GM12878 (cell line): Measurements from ENCODE around the gene UNC93B1. TPM values are rescaled to one million over a fixed set of nuclear protein-coding genes. Genes with fewer than 3 reads are reported as not detected.
A peak's percentile ranks its signal among the peaks of the same experiment; 100 is the strongest.

Experiments
- ATAC-seq: fragments of 200-7000 bp; cut with Tn5 transposase; 3 replicates; pipeline ENCODE4 v1.9.1; 2020; ENCODE audit warnings: mild to moderate bottlenecking, moderate library complexity
- BruUV-seq: library from RNA; stranded (reverse); fragments of 400-500 nt; replicated peaks from 2 replicates; lab custom pipeline; 2021; lab: Mats Ljungman, UMichigan
- CTCF ChIA-PET: fragments of 300-600 bp; sonication (Branson Sonifier 250); formaldehyde crosslinking; extraction: SDS; loops from one replicate; lab custom pipeline; 2021; ENCODE audit warnings: inconsistent platforms; lab: Yijun Ruan, JAX
- POLR2A ChIA-PET: fragments of 350-600 bp; formaldehyde crosslinking; extraction: SDS; loops from one replicate; lab custom pipeline; 2021; ENCODE audit warnings: inconsistent platforms; lab: Charles Lee
- RAD21 ChIA-PET: fragments of 300-600 bp; sonication (Branson Sonifier 250); formaldehyde crosslinking; loops from one replicate; lab custom pipeline; 2023; ENCODE audit warnings: antibody characterized with exemption; ENCODE audit not compliant: unreplicated experiment; lab: Charles Lee
- SMC1A ChIA-PET: fragments of 300-600 bp; sonication (Branson Sonifier 250); formaldehyde crosslinking; loops from one replicate; lab custom pipeline; 2023; ENCODE audit not compliant: unreplicated experiment, uncharacterized antibody; lab: Charles Lee
- DNase-seq: peaks from one replicate; pipeline ENCODE4 v3.0.0-alpha.2; 2011; ENCODE audit warnings: low read depth, low spot score
- FAIRE-seq: peaks from 3 replicates; lab custom pipeline; 2011; peaks lifted over from hg19 to GRCh38; lab: Jason Lieb, UNC
- H2AFZ ChIP-seq: 2 replicates; pipeline ENCODE4 v1.6.0; 2011; ENCODE audit warnings: low read depth, low read length, control low read depth; ENCODE audit not compliant: control insufficient read depth
- H3K27ac ChIP-seq: 2 replicates; pipeline ENCODE4 v1.5.1; 2011; ENCODE audit warnings: control low read depth; ENCODE audit not compliant: control insufficient read depth, insufficient read depth
- H3K27me3 ChIP-seq, 2 experiments: replicated peaks in 1 of 2; 2 replicates each; pipeline versions ENCODE4 v1.6.0 to v1.6.1; 2011; ENCODE audit warnings: low read length in 1 of 2; ENCODE audit not compliant: control insufficient read depth in 2 of 2, insufficient read depth in 2 of 2
- H3K36me3 ChIP-seq, 2 experiments: 2 replicates each; pipeline ENCODE4 v1.5.1; 2011; ENCODE audit warnings: low read length in 1 of 2; ENCODE audit not compliant: control insufficient read depth in 2 of 2, insufficient read depth in 2 of 2
- H3K4me1 ChIP-seq: 2 replicates; pipeline ENCODE4 v1.6.1; 2011; ENCODE audit warnings: mild to moderate bottlenecking, low read length, moderate library complexity, mixed read lengths; ENCODE audit not compliant: control insufficient read depth, insufficient read depth
- H3K4me2 ChIP-seq: 2 replicates; pipeline ENCODE4 v1.6.0; 2011; ENCODE audit warnings: control low read depth; ENCODE audit not compliant: control insufficient read depth, insufficient read depth
- H3K4me3 ChIP-seq: fragments of 200-600 bp; sonication (generic); 2 replicates; pipeline ENCODE4 v1.5.1; 2016
- H3K79me2 ChIP-seq: 2 replicates; pipeline ENCODE4 v1.6.0; 2011; ENCODE audit warnings: low read length; ENCODE audit not compliant: control insufficient read depth, insufficient read depth
- H3K9ac ChIP-seq: 2 replicates; pipeline ENCODE4 v1.8.0; 2011; ENCODE audit warnings: low read length, control low read depth, mixed read lengths; ENCODE audit not compliant: control insufficient read depth, insufficient read depth
- H3K9me3 ChIP-seq: replicated peaks from 3 replicates; pipeline ENCODE4 v1.5.1; 2011; ENCODE audit warnings: mild to moderate bottlenecking, low read length; ENCODE audit not compliant: control insufficient read depth, insufficient read depth
- H4K20me1 ChIP-seq: 2 replicates; pipeline ENCODE4 v1.6.0; 2011; ENCODE audit not compliant: control insufficient read depth, insufficient read depth
- BHLHE40 ChIP-seq, 2 experiments: fragments of 450-650 bp in 1 of 2; IDR thresholded peaks; 2 replicates each; pipeline ENCODE4 v1.6.1; 2011 to 2017; ENCODE audit warnings: low read depth in 2 of 2, borderline replicate concordance in 1 of 2, improper control_type of control experiment in 1 of 2, low read length in 1 of 2, mild to moderate bottlenecking in 1 of 2
- CBFB ChIP-seq: IDR thresholded peaks from 2 replicates; pipeline ENCODE4 v1.6.1; 2016; ENCODE audit warnings: antibody characterized with exemption, low read depth
- CREB1 ChIP-seq: IDR thresholded peaks from 2 replicates; pipeline ENCODE4 v1.6.1; 2012; ENCODE audit warnings: low read depth, mild to moderate bottlenecking, inconsistent platforms
- MEF2B ChIP-seq: fragments of 450-650 bp; IDR thresholded peaks from 2 replicates; pipeline ENCODE4 v1.6.1; 2018; ENCODE audit warnings: mild to moderate bottlenecking, moderate library complexity; ENCODE audit not compliant: partially characterized antibody, poor library complexity, severe bottlenecking
- NFXL1 ChIP-seq: fragments of 450-650 bp; IDR thresholded peaks from 2 replicates; pipeline ENCODE4 v1.6.1; 2017; ENCODE audit warnings: antibody characterized with exemption, mild to moderate bottlenecking, borderline replicate concordance
- STAT1 ChIP-seq: fragments of 450-650 bp; conservative IDR thresholded peaks from 2 replicates; pipeline ENCODE4 v1.6.1; 2014; ENCODE audit warnings: antibody characterized with exemption, mild to moderate bottlenecking
- TARDBP ChIP-seq: IDR thresholded peaks from 2 replicates; pipeline ENCODE4 v1.6.1; 2016; ENCODE audit warnings: borderline replicate concordance
- TCF3 ChIP-seq: IDR thresholded peaks from 2 replicates; pipeline ENCODE4 v1.6.1; 2012; ENCODE audit warnings: low read depth, mild to moderate bottlenecking, low read length, borderline replicate concordance; ENCODE audit not compliant: insufficient read depth
- WGBS: methylation state at CpG from one replicate; pipeline ENCODE4 v1.1.6; 2016; ENCODE audit warnings: low lambda C conversion rate; ENCODE audit not compliant: insufficient replicate concordance, insufficient coverage; ENCODE audit errors: missing lambda C conversion rate; 5-methylcytosine and 5-hydroxymethylcytosine counted together
- in situ Hi-C: fragments of 300-500 bp; cut with MboI; formaldehyde crosslinking; loops from 9 replicates; pipeline ENCODE4 v1.14.3; 2018; ENCODE audit warnings: mixed read lengths
- intact Hi-C: fragments of 100-400 bp; cut with micrococcal nuclease; formaldehyde crosslinking; loops from one replicate; pipeline ENCODE4 v1.14.2; 2022; ENCODE audit not compliant: unreplicated experiment
- polyA plus RNA-seq, 11 experiments: library from polyadenylated mRNA; depleted of rRNA in 4 of 11; unstranded in 6 of 11; stranded (reverse) in 5 of 11; fragments of >200 nt; fragmentation: Nextera tagmentation in 4 of 11; fragmentation: Illumina TruSeq in 1 of 11; extraction: Ambion mirVana in 4 of 11; extraction: Trizol in 1 of 11; gene quantifications; 1 replicate in 1 of 11; 2 replicates in 10 of 11; pipeline versions ENCODE4 v1.2.1 to v1.2.3, GENCODE V29; 2011 to 2016; ENCODE audit warnings: inconsistent platforms in 2 of 11, missing spikeins in 2 of 11, low read depth in 1 of 11
- total RNA-seq, 4 experiments: library from RNA; depleted of rRNA in 3 of 4; stranded (reverse); fragments of >200 nt in 3 of 4; fragmentation: Illumina TruSeq in 1 of 4; extraction: Trizol in 1 of 4; gene quantifications; 2 replicates each; pipeline versions ENCODE4 v1.2.1 to v1.2.3, GENCODE V29; 2013 to 2021
- TF ChIP-seq, protein P1 (sequence below): IDR thresholded peaks from 2 replicates; pipeline ENCODE4 v1.6.1; 2011; ENCODE audit warnings: borderline replicate concordance, low read depth, mild to moderate bottlenecking, moderate library complexity, mixed read lengths, low read length; ENCODE audit not compliant: insufficient read depth; ENCODE audit errors: extremely low read length
- TF ChIP-seq, protein P2 (sequence below): fragments of 450-650 bp; IDR thresholded peaks from 2 replicates; pipeline ENCODE4 v1.6.1; 2014; ENCODE audit warnings: mild to moderate bottlenecking

UNC93B1 gene
- total and polyA plus RNA-seq, 10 of the 15 experiments (the other 5 are each of a cell fraction or from before 2014, with no cell fraction given): 1.3 to 79.7 (median 36.3) TPM

DNA sequence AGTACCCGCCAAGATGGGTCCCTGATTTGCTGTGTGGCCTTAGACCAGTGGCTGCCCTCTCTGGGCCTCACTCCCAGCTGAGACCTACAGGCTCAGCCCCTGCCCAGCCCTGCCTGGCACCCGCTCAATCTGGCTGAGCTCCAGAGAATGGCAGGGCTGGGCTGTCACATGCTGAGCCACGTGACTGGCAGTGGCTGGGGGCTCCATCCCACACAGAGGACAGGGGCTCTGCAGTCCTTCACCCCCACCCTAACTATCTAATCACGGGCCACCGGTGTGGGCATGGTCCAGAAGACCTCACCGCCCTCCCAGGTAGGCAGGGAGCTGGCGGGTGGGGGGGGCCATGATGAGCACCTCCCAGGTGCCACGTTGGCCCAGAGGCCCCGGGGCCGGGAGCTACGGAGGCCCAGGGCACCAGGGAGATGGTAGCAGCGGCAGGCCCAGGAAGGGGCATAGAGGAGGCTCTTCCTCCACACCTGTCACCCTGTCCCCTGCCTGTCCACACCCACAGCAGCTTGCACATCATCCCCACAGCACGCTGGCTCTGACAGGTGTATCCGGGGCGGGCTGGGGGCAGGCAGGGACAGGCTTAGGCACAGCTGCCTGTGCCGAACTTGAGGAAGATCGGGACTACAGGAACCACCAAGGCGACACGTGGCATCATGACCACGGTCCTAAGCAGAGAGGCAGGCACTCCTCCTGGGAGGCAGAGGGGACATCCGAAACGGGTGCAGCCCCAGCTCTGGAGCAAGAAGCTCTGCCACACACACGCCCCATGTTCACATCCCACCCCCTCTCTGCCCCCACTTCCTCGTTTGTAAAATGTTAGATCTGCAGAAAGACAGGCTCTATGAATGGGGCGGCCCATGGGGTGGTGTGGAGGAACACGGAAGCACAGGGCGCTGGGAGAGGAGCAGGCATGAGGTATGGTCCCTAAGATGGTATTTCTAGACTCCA is 4.8 kb upstream of the UNC93B1 start:
- no peaks in the 10 kb centered on the region for H4K20me1 ChIP-seq
- WGBS: 46% methylated on average over 22 of the region's 27 CpGs
- H3K4me1 ChIP-seq: peaks cover 26% of the 10 kb centered on the region
- H3K4me2 ChIP-seq: no peak overlapping the region
- in situ Hi-C loops (loop anchor here (5.0 kb wide), 1 partner anchor 199 kb away; no protein-coding TSS in a partner anchor), intact Hi-C loops (loop anchor here (10.0 kb wide), 1 partner anchor 116 kb away; the partner anchor contains the start of gene CHKA)
- ChIA-PET CTCF (interaction anchor here (1.1 to 4.6 kb wide), 8 partner anchors 13 to 288 kb away, joined by 3 to 57 read pairs (median 4); partner anchors contain the start of gene TCIRG1), SMC1A (interaction anchor here (0.8 to 1.8 kb wide), 3 partner anchors 31 to 203 kb away, joined by 3 to 6 read pairs (median 5); no protein-coding TSS in a partner anchor), POLR2A (no interaction called here), RAD21 (interaction anchor here (0.9 to 1.5 kb wide), 5 partner anchors 13 to 262 kb away, joined by 3 to 4 read pairs (median 3); no protein-coding TSS in a partner anchor)
- H3K79me2 ChIP-seq: peaks cover 2% of the 10 kb centered on the region
- FAIRE-seq (no peak), DNase-seq (no peak), ATAC-seq (no peak)
- H3K9ac ChIP-seq: no peak overlapping the region
- no peak for TF ChIP-seq BHLHE40 (IDR thresholded peaks at IDR 0.05; ENCODE audit: borderline replicate concordance in 1 of 2, low read depth in 2 of 2, low read length in 1 of 2)
- TF ChIP-seq CREB1: no peak
- TF ChIP-seq, protein P1, sequence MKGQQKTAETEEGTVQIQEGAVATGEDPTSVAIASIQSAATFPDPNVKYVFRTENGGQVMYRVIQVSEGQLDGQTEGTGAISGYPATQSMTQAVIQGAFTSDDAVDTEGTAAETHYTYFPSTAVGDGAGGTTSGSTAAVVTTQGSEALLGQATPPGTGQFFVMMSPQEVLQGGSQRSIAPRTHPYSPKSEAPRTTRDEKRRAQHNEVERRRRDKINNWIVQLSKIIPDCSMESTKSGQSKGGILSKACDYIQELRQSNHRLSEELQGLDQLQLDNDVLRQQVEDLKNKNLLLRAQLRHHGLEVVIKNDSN: peak; percentile 72
- TF ChIP-seq, protein P2, sequence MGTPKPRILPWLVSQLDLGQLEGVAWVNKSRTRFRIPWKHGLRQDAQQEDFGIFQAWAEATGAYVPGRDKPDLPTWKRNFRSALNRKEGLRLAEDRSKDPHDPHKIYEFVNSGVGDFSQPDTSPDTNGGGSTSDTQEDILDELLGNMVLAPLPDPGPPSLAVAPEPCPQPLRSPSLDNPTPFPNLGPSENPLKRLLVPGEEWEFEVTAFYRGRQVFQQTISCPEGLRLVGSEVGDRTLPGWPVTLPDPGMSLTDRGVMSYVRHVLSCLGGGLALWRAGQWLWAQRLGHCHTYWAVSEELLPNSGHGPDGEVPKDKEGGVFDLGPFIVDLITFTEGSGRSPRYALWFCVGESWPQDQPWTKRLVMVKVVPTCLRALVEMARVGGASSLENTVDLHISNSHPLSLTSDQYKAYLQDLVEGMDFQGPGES: no peak
- no peak for TF ChIP-seq TARDBP
- TF ChIP-seq NFXL1: no peak
- TF ChIP-seq STAT1: no peak
- 0 out of 2 replicates have a peak, but pooled peaks have one; percentile 25 for TF ChIP-seq TCF3
- no peak for TF ChIP-seq MEF2B
- TF ChIP-seq CBFB: no peak
- no peak overlapping the region for H3K27ac ChIP-seq
- H3K36me3 ChIP-seq: no peaks in the 10 kb centered on the region
- H3K4me3 ChIP-seq: no peak overlapping the region
- H2AFZ ChIP-seq: peak overlapping the region; percentile 43
- no peaks in the 10 kb centered on the region for H3K9me3 ChIP-seq
- no TSS peak for BruUV-seq
- no peaks in the 10 kb centered on the region for H3K27me3 ChIP-seq
